Adipose tissue (tissue), 3 donors: ENCODE results near the gene PELI2. TPM values are rescaled to one million over a fixed set of nuclear protein-coding genes. Genes with fewer than 3 reads are reported as not detected.

Experiments used
- H3K27ac ChIP-seq: one replicate; pipeline ENCODE4 v1.5.1; 2013; ENCODE audit warnings: low read depth, low read length
- WGBS, 3 donors: extraction: QIAGEN DNeasy Blood & Tissue Kit; methylation state at CpG; one replicate each; pipeline ENCODE4 v1.1.7; 2013; 5-methylcytosine and 5-hydroxymethylcytosine counted together
- polyA plus RNA-seq, 3 donors: library from polyadenylated mRNA; stranded (reverse); fragments of 200-250 nt; gene quantifications; one replicate each; pipeline ENCODE4 v1.2.3, GENCODE V29; 2013
- donor health status: healthy with polysubstance abuse.
- donor health status: Bipolar disorder and iron deficiency.
- donor health status: healthy.

PELI2 gene
- polyA plus RNA-seq, 3 donors: 3.3 to 10.0 (median 4.9) TPM

- WGBS, 3 donors: 93 to 99% (median 96%) methylated on average over 5 of the region's 5 CpGs
- no peak overlapping the region for H3K27ac ChIP-seq
Observed at GRCh38 chr14:56297449-56297848, 179.2 kb downstream of the PELI2 start.

- no peak overlapping the region for H3K27ac ChIP-seq
- WGBS, 3 donors: 82 to 87% (median 87%) methylated on average over 9 of the region's 9 CpGs
Observed at GRCh38 chr14:56299306-56299984, 181.2 kb downstream of the PELI2 start.

- WGBS, 3 donors: 86 to 92% (median 91%) methylated on average over 4 of the region's 4 CpGs
- no peak overlapping the region for H3K27ac ChIP-seq
Observed at GRCh38 chr14:56300495-56300894, 182.3 kb downstream of the PELI2 start.

GRCh38 chr14:56304456-56304855 lies 186.2 kb downstream of the PELI2 start:
- H3K27ac ChIP-seq: no peak overlapping the region
- WGBS, 3 donors: 90 to 96% (median 95%) methylated on average over 4 of the region's 4 CpGs

GRCh38 chr14:56309198-56309597 lies 191.0 kb downstream of the PELI2 start:
- no peak overlapping the region for H3K27ac ChIP-seq
- WGBS, 3 donors: 81 to 84% (median 84%) methylated on average over 4 of the region's 4 CpGs

- 56 to 76% (median 64%) methylated on average over 10 of the region's 10 CpGs for WGBS, 3 donors
Observed at GRCh38 chr14:56310643-56311042, 192.4 kb downstream of the PELI2 start.

GRCh38 chr14:56313789-56314188 lies 195.6 kb downstream of the PELI2 start:
- no peak overlapping the region for H3K27ac ChIP-seq
- 89 to 90% (median 90%) methylated on average over 3 of the region's 3 CpGs for WGBS, 3 donors

More at GRCh38 chr14:56310643-56311042, 192.4 kb downstream of the PELI2 start:
- no peak overlapping the region for H3K27ac ChIP-seq

- WGBS, 3 donors: 95 to 97% (median 97%) methylated on average over 9 of the region's 9 CpGs
- H3K27ac ChIP-seq: no peak overlapping the region
Observed at GRCh38 chr14:56318393-56319115, 200.3 kb downstream of the PELI2 start.

GRCh38 chr14:56321861-56322260 lies 203.7 kb downstream of the PELI2 start:
- H3K27ac ChIP-seq: no peak overlapping the region

- H3K27ac ChIP-seq: no peak overlapping the region
- WGBS, 3 donors: 89 to 99% (median 93%) methylated on average over 2 of the region's 2 CpGs
Observed at GRCh38 chr14:56322531-56322930, 204.3 kb downstream of the PELI2 start.

GRCh38 chr14:56324454-56324853 lies 206.2 kb downstream of the PELI2 start:
- no peak overlapping the region for H3K27ac ChIP-seq
- 77 to 91% (median 90%) methylated on average over 2 of the region's 2 CpGs for WGBS, 3 donors

GRCh38 chr14:56324856-56325699 lies 206.9 kb downstream of the PELI2 start:
- H3K27ac ChIP-seq: no peak overlapping the region
- 68 to 87% (median 69%) methylated on average over 5 of the region's 5 CpGs for WGBS, 3 donors

- 84 to 90% (median 89%) methylated on average over 3 of the region's 3 CpGs for WGBS, 3 donors
- H3K27ac ChIP-seq: no peak overlapping the region
Observed at GRCh38 chr14:56328021-56328420, 209.8 kb downstream of the PELI2 start.

- 81 to 93% (median 85%) methylated on average over 7 of the region's 7 CpGs for WGBS, 3 donors
- H3K27ac ChIP-seq: no peak overlapping the region
Observed at GRCh38 chr14:56331592-56332216, 213.5 kb downstream of the PELI2 start.

- WGBS, 3 donors: 69 to 85% (median 72%) methylated on average over 9 of the region's 9 CpGs
- H3K27ac ChIP-seq: no peak overlapping the region
Observed at GRCh38 chr14:56333359-56334292, 215.4 kb downstream of the PELI2 start.

- WGBS, 3 donors: 87 to 93% (median 91%) methylated on average over 1 of the region's 1 CpG
- no peak overlapping the region for H3K27ac ChIP-seq
Observed at GRCh38 chr14:56334458-56334857, 216.2 kb downstream of the PELI2 start.

GRCh38 chr14:56338674-56339073 lies 220.5 kb downstream of the PELI2 start:
- 91 to 93% (median 93%) methylated on average over 4 of the region's 4 CpGs for WGBS, 3 donors
- H3K27ac ChIP-seq: no peak overlapping the region
